ENCODE results near the gene VSTM2L.

Gene VSTM2L

GRCh38 chr20:37866051-37866450 lies 36.9 kb upstream of the VSTM2L start:
- no peak for TF ChIP-seq CTCF (IDR thresholded peaks at IDR 0.05; ENCODE audit: low read depth, low read length)
- no peak overlapping the region for H3K4me3 ChIP-seq (ENCODE audit: low read depth, low read length)

GRCh38 chr20:37867289-37868195 lies 35.4 kb upstream of the VSTM2L start:
- H3K4me3 ChIP-seq (ENCODE audit: low read depth, low read length), result no peak overlapping the region
- TF ChIP-seq CTCF (IDR thresholded peaks at IDR 0.05; ENCODE audit: low read depth, low read length), result no peak

- H3K4me3 ChIP-seq (ENCODE audit: low read depth, low read length), result no peak overlapping the region
- TF ChIP-seq CTCF (IDR thresholded peaks at IDR 0.05; ENCODE audit: low read depth, low read length), result no peak
Measured at GRCh38 chr20:37868851-37869333, 34.0 kb upstream of the VSTM2L start.

- no peak overlapping the region for H3K4me3 ChIP-seq (ENCODE audit: low read depth, low read length)
- TF ChIP-seq CTCF (IDR thresholded peaks at IDR 0.05; ENCODE audit: low read depth, low read length), result no peak
Measured at GRCh38 chr20:37869334-37869861, 33.5 kb upstream of the VSTM2L start.

GRCh38 chr20:37870294-37870693 lies 32.6 kb upstream of the VSTM2L start:
- TF ChIP-seq CTCF (IDR thresholded peaks at IDR 0.05; ENCODE audit: low read depth, low read length), result no peak
- H3K4me3 ChIP-seq (ENCODE audit: low read depth, low read length), result no peak overlapping the region

GRCh38 chr20:37871751-37872150 lies 31.2 kb upstream of the VSTM2L start:
- no peak for TF ChIP-seq CTCF (IDR thresholded peaks at IDR 0.05; ENCODE audit: low read depth, low read length)
- no peak overlapping the region for H3K4me3 ChIP-seq (ENCODE audit: low read depth, low read length)

- TF ChIP-seq CTCF (IDR thresholded peaks at IDR 0.05; ENCODE audit: low read depth, low read length), result no peak
- no peak overlapping the region for H3K4me3 ChIP-seq (ENCODE audit: low read depth, low read length)
Measured at GRCh38 chr20:37872161-37872560, 30.8 kb upstream of the VSTM2L start.
